Adrenal gland (tissue), 5 donors: ENCODE measurements around the gene BRK1.
"Not testable (repeated sequence)": the region's sequence is repeated elsewhere in the genome, so short reads cannot be mapped to it uniquely, and the experiment has no call there.

Source experiments
- POLR2A ChIP-seq, 2 donors: fragments of 450-650 bp; IDR thresholded peaks; one replicate each; pipeline ENCODE4 v1.6.1; 2017; ENCODE audit warnings: antibody characterized with exemption in 2 of 2, mild to moderate bottlenecking in 2 of 2, moderate library complexity in 1 of 2
- TF ChIP-seq, protein P1 (sequence below), 6 experiments: fragments of 450-650 bp in 4 of 6; fragments of 200-600 bp in 2 of 6; sonication (generic) in 1 of 6; IDR thresholded peaks; 1 replicate in 5 of 6; 2 replicates in 1 of 6; pipeline versions ENCODE4 v1.5.1 to v1.8.0; 2016 to 2021; ENCODE audit warnings: antibody characterized with exemption in 6 of 6, mild to moderate bottlenecking in 2 of 6, moderate library complexity in 1 of 6
- donor health status: DM: no; HTN: no; CAD: no.

DNA sequence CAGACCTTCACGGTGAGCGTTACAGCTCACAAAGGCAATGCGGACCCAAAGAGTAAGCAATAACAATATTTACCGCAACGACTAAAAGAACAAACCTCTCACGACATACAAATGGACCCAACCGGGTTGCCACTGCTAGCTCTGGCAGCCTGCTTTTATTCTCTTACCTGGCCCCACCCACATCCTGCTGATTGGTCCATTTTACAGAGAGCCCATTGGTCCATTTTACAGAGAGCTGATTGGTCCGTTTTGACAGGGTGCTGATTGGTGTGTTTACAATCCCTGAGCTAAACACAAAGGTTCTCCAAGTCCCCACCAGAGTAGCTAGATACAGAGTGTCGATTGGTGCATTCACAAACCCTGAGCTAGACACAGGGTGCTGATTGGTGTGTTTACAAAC, 20.4 kb downstream of the BRK1 start:
- TF ChIP-seq, protein P1, sequence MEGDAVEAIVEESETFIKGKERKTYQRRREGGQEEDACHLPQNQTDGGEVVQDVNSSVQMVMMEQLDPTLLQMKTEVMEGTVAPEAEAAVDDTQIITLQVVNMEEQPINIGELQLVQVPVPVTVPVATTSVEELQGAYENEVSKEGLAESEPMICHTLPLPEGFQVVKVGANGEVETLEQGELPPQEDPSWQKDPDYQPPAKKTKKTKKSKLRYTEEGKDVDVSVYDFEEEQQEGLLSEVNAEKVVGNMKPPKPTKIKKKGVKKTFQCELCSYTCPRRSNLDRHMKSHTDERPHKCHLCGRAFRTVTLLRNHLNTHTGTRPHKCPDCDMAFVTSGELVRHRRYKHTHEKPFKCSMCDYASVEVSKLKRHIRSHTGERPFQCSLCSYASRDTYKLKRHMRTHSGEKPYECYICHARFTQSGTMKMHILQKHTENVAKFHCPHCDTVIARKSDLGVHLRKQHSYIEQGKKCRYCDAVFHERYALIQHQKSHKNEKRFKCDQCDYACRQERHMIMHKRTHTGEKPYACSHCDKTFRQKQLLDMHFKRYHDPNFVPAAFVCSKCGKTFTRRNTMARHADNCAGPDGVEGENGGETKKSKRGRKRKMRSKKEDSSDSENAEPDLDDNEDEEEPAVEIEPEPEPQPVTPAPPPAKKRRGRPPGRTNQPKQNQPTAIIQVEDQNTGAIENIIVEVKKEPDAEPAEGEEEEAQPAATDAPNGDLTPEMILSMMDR (IDR thresholded peaks at IDR 0.05) = not testable (repeated sequence)
- TF ChIP-seq POLR2A (IDR thresholded peaks at IDR 0.05) = not testable (repeated sequence)
